GM19351 (cell line): Measurements from ENCODE around the gene ADAMTS2.
"Not testable (repeated sequence)": the region's sequence is repeated elsewhere in the genome, so short reads cannot be mapped to it uniquely, and the experiment has no call there.

Source experiments
- ATAC-seq: cut with Tn5 transposase; IDR thresholded peaks from one replicate; pipeline ENCODE4 v1.9.1; 2021; ENCODE audit warnings: mild to moderate bottlenecking, moderate library complexity; ENCODE audit not compliant: unreplicated experiment

The ADAMTS2 gene

GRCh38 chr5:179326122-179326927, 18.9 kb downstream of the ADAMTS2 start:
- no peak for ATAC-seq

DNA sequence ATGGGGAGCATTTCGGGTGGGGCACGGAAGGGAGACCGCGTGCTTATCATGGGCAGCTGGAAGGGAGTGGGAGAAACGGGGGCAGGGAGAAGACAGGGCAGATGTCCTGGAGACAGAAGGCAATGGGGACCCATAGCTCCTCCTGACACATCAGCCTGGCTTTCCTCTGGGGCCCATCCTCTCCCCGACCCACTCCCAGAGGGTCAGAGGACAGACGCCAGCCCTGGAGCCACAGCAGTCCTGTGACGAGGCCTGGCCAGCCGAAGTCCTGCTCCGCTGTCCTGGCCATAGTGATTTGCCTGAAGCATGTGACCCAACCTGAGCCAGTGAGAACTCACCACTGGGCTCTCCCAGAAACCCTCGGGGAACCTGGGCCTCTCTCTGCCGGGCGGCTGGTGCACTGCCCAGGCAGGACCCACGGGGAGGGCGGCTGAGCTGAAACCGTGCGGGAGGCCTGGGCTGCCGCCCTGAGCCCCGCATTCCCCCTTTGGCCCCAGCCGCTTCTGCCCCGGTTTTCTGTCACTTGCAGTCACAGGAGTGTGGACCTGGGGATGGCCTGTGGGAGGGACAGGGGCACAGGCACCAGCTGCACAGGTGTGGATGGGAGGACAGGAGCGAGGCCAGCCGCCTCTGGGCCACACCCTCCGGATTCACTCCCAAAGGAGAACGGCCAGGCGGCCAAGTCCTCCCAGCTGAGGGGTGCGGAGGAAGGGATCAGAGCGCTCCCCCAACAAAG, 19.8 kb downstream of the ADAMTS2 start:
- no peak for ATAC-seq

GRCh38 chr5:179324760-179325295, 20.4 kb downstream of the ADAMTS2 start:
- ATAC-seq: no peak

GRCh38 chr5:179324316-179324715, 20.9 kb downstream of the ADAMTS2 start:
- ATAC-seq: not testable (repeated sequence)

DNA sequence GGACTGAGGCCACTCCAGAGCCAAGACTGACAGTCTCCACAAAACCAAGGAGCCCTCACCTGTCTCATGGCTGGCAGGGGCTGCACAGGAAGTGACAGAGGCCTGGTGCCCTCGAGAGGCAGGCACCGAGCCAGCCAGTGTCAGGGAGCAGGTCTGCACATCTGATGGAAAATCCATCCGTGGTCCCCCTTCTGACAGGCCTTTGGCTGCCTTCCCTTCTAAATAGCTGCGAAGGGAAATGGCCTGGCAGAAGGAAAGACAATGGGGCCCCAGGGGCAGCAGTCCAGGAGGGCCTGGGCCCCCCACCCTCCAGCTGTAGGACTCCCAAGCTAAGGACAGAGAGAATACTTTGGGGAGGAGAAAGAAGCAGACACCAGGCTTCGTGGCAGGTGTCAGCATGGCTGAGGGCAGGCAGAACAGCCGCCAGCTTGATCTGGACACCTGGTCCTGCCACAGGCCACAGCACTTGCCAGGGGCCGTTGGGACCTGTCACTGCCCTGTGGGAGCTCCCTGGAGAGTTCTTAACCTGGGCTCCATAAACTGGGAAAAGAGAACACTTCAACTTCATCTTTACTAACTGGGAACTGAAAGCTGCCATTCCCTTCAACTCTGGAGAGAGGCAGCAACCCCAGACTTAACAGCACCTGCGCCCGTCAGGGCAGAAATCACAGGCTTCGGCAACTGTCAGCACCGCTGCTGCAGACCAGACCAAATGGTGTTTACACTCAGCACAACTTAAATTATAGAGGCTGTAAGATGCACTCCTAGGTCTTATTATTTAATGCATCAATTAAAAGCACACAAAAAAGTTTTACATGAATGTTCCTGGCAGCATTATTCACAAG, 22.0 kb downstream of the ADAMTS2 start:
- no peak for ATAC-seq

DNA sequence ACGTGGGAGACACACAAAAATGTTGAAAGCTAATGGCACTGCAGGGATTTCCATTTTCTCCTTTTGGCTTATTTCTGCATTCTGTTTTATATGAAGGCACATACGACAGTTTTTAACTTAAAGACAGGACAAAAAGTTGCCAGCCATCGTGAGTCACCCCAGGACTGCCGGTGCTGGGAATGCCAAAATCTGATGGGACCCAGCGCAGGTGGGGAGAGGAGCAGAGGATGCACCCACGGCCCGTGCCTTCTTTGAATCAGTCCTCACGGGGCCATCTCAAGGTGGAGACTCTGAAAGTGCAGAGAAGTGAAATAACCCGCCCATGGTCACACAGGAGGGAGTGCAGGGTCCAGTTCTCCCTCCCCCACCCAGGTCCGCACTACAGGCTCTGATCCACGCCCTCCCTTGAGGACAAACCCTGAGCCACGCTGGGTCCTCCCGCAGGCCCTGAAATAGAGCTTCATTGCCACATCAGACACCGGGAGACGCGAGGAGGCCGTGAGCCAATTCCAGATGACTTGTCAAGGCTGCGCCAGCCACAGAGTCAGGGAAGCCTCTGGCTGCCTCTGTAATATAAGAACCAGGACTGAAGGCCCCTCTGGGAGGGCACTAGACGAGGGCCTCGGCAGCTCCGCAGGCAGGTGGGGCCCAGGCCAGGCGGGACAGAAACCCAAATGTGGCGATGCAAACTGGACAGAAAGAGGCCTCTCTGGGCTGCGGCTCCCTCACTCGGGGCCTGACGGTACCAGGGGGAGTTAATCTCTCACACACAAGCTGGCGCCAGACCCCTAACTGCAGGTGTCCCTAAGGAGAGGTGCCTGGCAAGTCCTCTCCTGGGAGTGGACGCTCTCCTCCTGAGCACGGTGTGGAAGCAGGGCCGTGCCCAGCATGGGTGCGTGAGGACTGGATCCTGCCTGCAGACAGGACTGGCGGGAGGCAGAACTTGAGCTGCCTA, 22.9 kb downstream of the ADAMTS2 start:
- ATAC-seq: no peak

DNA sequence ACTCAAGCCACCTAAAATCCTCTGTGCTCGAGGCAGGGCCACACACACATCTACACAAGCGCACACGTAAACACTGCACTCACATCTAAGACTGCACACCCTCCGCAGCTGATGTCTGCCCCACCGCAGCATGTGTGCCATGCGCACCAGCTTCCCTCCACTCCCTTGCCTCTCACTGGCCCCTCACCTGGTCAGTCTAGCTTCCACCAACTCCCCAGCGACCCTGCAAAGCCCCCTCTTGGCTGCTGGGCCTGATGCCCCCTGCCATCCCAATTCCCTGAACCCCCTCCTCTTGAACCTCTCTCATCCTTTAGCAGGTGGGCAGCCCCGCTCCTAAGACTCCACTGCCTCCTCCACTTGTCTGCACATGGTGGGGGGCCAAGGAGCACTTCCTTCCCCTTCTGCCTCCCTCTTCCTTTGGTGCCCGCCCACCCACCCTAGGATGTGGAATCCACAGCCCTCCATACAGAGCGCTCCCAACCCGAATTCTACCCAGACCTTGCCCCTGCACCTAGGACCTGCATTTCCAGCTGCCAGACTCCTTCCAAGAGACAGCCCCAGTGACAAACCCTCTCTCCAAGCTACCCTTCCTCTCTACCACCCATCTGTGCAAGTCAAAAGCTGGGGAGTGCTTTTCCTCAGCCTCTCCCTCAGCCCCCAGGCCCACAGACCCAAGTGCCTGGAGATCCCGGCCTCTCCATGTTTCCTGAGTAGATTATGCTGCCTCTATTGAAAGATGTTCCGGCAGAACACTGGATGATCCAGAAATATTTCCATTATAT, 23.9 kb downstream of the ADAMTS2 start:
- no peak for ATAC-seq

DNA sequence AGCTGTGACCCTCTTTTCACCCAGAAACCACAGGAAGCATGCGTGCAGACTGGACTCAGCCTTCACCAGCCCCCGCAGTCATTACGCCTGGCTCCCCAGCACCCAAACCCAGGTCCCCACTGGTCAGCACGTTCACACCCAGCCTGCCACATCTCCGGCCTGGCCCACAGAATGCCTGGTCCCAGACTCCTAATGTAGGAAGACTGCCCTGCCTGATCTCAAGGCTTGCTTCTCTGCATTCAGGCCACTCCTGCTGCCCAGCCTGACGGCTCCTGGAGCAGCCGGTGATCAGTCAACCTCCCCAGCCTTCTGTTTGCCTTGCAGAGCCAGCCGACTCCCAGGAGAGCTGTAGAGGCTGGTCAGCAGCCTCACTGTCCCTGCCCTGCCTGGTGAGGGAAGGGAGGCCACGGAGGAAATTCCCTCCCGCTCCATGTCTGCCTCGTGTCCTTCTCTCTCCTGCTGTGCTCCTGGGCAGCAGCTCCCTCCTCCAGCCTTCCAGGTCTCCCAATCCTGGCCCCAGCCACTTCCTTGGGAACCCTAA, 25.4 kb downstream of the ADAMTS2 start:
- no peak for ATAC-seq

DNA sequence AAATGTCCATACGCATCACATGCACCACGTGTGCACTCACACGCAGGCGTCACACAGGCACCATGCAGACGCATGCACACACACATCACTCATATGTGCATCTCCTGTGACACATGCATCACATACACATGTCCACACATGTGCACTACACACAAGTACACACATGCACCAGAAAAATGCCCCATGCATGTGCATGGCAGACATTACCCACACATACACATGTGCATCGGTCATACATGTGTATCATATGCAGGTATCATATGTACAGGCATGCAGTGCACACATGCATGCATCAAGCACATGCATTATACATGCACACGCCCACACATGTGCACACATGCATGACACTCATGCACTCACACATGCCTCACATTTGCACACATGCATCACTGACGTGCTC, 26.1 kb downstream of the ADAMTS2 start:
- ATAC-seq: no peak

DNA sequence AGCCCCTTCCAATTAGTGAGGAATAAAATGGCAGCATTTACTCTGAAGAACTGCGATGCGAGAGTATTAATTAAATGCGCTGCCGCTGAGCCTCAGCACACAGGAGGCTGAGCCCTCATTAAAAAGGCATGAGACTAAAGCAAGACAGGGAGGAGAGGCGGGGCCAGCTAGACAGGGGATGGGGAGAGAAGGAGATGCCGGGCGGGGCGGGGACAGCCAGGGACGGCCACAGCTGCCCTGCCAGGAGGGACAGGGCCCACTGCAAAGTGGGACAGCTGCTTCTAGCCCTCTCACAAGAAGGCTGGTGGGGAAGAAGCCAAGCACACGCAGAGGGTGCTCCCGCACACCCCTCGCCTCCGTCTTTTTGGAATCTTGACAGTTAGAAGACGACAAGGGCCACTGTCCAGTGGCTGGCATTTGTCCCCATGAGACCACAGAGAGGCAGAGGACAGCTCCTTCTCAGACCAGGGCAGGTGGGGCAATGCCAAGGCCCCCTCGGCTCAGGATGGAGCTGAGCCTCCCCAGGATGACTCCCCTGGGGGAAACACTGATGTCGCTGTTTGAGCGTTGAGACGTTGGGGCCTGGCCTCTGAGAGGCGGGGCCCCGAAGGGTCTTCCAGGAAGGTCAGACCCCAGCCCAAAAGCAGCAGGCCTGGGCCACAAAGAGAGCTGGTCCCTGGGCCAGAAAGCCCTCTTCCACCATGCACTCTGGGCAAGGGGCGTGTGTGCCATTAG, 26.9 kb downstream of the ADAMTS2 start:
- no peak for ATAC-seq

GRCh38 chr5:179317411-179318220, 27.6 kb downstream of the ADAMTS2 start:
- no peak for ATAC-seq

GRCh38 chr5:179316982-179317381, 28.3 kb downstream of the ADAMTS2 start:
- no peak for ATAC-seq

DNA sequence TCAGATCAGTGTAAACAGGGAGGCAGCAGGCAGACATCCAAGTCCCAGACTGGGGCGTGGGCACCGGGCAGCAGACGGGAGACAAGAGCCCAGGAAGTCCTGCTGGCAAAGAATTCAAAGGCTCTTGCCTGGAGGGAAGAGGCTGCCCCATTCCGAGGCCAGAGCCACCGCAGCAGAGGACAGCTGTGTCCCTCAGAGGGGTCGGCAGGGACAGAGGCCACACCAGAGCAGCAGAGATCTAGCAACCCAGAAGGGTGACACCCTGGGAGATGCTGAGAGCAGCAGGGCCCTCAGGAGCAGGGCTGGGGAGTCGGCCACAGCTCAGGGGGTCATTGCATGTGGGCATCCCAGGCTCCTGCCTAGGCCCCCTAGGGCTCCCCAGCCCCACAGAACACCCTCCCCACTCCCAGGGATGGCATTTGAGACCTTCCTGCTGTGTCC, 29.1 kb downstream of the ADAMTS2 start:
- no peak for ATAC-seq

GRCh38 chr5:179315356-179315890, 29.8 kb downstream of the ADAMTS2 start:
- no peak for ATAC-seq

DNA sequence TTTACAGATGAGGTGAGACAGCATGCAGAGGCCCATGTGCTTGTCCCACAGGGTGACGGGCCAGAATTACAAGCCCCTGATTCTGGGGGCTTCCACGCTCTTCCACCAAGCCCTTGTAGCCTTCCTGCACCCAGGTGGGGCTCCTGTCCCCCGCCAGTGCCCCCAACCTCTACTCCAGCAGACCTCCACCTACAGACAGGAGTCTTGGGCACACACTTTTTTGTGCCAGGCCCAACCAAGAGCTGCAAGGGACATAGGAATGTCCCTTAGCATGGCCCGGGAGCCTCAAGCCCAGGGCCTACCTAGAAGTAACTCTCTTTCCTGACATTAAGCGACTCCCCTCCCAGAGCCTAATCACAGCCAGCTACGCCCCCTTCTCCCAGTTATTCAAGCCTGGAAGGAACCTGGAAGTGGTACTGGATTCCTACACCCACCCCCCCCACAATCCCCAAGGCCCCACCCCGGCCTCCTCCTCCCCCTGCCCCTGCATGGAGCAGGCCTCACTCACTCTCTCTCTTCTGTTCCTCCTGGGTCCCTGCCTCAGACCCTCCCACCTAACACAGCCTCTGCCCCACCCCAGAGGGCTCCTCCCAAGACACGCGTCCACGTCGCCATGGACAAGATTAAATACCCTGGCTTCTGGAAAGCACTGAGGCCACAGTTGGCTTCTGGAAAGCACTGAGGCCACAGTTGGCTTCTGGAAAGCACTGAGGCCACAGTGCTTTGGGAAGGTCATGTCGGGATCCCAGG, 30.5 kb downstream of the ADAMTS2 start:
- no peak for ATAC-seq

DNA sequence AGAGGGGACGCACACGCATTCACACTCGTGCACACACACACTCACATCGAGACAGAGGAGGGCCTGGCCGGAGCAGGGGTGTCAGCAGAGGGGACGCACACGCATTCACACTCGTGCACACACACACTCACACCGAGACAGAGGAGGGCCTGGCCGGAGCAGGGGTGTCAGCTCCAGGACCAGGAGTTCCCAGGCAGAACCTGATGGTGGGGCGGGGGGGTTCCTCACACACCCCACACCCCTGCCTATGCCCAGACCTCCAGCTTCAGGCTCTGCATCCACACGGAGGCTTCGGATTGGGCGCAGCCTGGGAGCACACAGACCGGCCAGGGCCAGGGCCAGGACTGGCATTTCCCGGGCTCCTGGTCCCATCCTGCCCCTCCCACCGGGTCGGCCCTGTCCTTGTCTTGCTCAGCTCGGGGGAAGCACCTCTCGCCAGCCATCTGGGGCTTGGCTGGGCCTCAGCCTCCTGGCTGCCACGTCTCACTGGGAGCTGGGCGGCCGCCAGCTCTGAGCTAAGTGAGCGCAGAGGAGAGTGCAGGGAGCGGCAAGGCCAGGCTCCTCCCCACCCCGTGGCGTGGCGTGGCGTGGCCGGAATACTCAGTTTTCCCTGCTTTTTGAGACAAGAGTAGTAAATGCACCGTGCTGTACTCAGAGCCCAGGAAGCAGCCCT, 31.3 kb downstream of the ADAMTS2 start:
- no peak for ATAC-seq
